HG02938 (cell line): ENCODE measurements around the gene IL17RA.

Experiments used
- ATAC-seq: cut with Tn5 transposase; IDR thresholded peaks from one replicate; pipeline ENCODE4 v1.9.1; 2021; ENCODE audit warnings: mild to moderate bottlenecking, moderate library complexity; ENCODE audit not compliant: unreplicated experiment

IL17RA gene

GRCh38 chr22:17149076-17149815 is 64.4 kb downstream of the IL17RA start:
- no peak for ATAC-seq

GRCh38 chr22:17152340-17152739 is 67.5 kb downstream of the IL17RA start:
- ATAC-seq: no peak

- no peak for ATAC-seq
Observed at GRCh38 chr22:17152971-17153370, 68.2 kb downstream of the IL17RA start.

GRCh38 chr22:17155941-17156340 is 71.1 kb downstream of the IL17RA start:
- no peak for ATAC-seq

GRCh38 chr22:17157714-17158113 is 72.9 kb downstream of the IL17RA start:
- no peak for ATAC-seq

GRCh38 chr22:17158176-17158567 is 73.4 kb downstream of the IL17RA start:
- ATAC-seq: no peak

- ATAC-seq: peak; percentile 66
Observed at GRCh38 chr22:17158568-17159503, 74.0 kb downstream of the IL17RA start, which contains the start of gene HDHD5. Gene HDHD5 (minus strand): TSS chr22:17159277. CDS start chr22:17159251, 26 bp downstream.

- peak; percentile 31 for ATAC-seq
Observed at GRCh38 chr22:17159504-17159951, 74.7 kb downstream of the IL17RA start.

- ATAC-seq: no peak
Observed at GRCh38 chr22:17161991-17162390, 77.2 kb downstream of the IL17RA start.

GRCh38 chr22:17162731-17163130 is 77.9 kb downstream of the IL17RA start:
- no peak for ATAC-seq

GRCh38 chr22:17164392-17165024 is 79.7 kb downstream of the IL17RA start:
- ATAC-seq: no peak
